HEK293T (cell line): Measurements from ENCODE around the gene LMTK2.

Experiments used
- CTCF ChIA-PET: fragments of 350-600 bp; formaldehyde crosslinking; extraction: SDS; loops from one replicate; lab custom pipeline; 2021; ENCODE audit warnings: antibody characterized with exemption, inconsistent platforms; lab: Yijun Ruan, JAX
- POLR2A ChIA-PET: fragments of 350-600 bp; formaldehyde crosslinking; extraction: SDS; loops from one replicate; lab custom pipeline; 2020; ENCODE audit warnings: antibody characterized with exemption, inconsistent platforms; lab: Yijun Ruan, JAX
- DNase-seq: peaks from one replicate; pipeline ENCODE4 v3.0.0; 2012; ENCODE audit warnings: mixed read lengths; ENCODE audit errors: extremely low spot score
- ARNT ChIP-seq: fragments of 450-650 bp; IDR thresholded peaks from 2 replicates; pipeline ENCODE4 v1.6.1; 2017; ENCODE audit warnings: mild to moderate bottlenecking
- BHLHE40 ChIP-seq: fragments of 450-650 bp; IDR thresholded peaks from 2 replicates; pipeline ENCODE4 v1.6.1; 2016; ENCODE audit warnings: mild to moderate bottlenecking, moderate library complexity, borderline replicate concordance
- CTBP1 ChIP-seq: fragments of 450-650 bp; IDR thresholded peaks from 2 replicates; pipeline ENCODE4 v1.6.1; 2016; ENCODE audit warnings: borderline replicate concordance
- ELF4 ChIP-seq: fragments of 450-650 bp; IDR thresholded peaks from 2 replicates; pipeline ENCODE4 v1.6.1; 2017; ENCODE audit warnings: antibody characterized with exemption
- FOXA1 ChIP-seq: fragments of 450-650 bp; IDR thresholded peaks from 2 replicates; pipeline ENCODE4 v1.6.1; 2016; ENCODE audit warnings: mild to moderate bottlenecking
- FOXK2 ChIP-seq: fragments of 450-650 bp; IDR thresholded peaks from 2 replicates; pipeline ENCODE4 v1.6.1; 2016; ENCODE audit warnings: mild to moderate bottlenecking
- FOXM1 ChIP-seq: fragments of 450-650 bp; IDR thresholded peaks from 2 replicates; pipeline ENCODE4 v1.6.1; 2017; ENCODE audit warnings: mild to moderate bottlenecking, borderline replicate concordance
- HDGF ChIP-seq: fragments of 450-650 bp; IDR thresholded peaks from 2 replicates; pipeline ENCODE4 v1.6.1; 2017; ENCODE audit warnings: antibody characterized with exemption, borderline replicate concordance
- LEF1 ChIP-seq: fragments of 450-650 bp; IDR thresholded peaks from 2 replicates; pipeline ENCODE4 v1.6.1; 2017; ENCODE audit warnings: mild to moderate bottlenecking, borderline replicate concordance
- NFRKB ChIP-seq: fragments of 450-650 bp; IDR thresholded peaks from 2 replicates; pipeline ENCODE4 v1.6.1; 2016; ENCODE audit warnings: mild to moderate bottlenecking, moderate library complexity
- SP1 ChIP-seq: fragments of 450-650 bp; IDR thresholded peaks from 2 replicates; pipeline ENCODE4 v1.6.1; 2017
- SUZ12 ChIP-seq: fragments of 450-650 bp; IDR thresholded peaks from 2 replicates; pipeline ENCODE4 v1.6.1; 2016; ENCODE audit warnings: mild to moderate bottlenecking
- TARDBP ChIP-seq: fragments of 450-650 bp; IDR thresholded peaks from 2 replicates; pipeline ENCODE4 v1.6.1; 2016
- ZNF384 ChIP-seq: fragments of 450-650 bp; IDR thresholded peaks from 2 replicates; pipeline ENCODE4 v1.6.1; 2016
- TF ChIP-seq, protein P1 (sequence below): fragments of 450-650 bp; IDR thresholded peaks from 2 replicates; pipeline ENCODE4 v1.6.1; 2016

LMTK2 gene

DNA sequence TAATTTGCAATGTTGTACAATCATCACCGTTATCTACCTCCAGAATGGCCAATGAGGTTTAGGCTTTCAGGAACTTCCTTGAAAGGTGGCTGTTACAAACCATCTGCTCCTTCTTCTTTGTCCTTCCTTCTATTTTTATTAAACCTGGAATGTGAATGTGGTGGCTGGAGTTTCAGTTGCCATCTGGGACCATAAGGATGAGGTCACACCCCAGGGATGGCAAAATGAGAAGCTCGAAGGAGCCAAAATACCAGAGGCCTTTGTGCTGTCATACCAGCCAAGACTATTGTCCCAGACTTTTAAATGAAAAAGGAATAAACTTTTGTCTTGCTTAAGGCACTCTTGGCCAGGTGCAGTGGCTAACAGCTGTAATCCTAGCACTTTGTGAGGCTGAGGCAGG is 30.9 kb upstream of the LMTK2 start:
- POLR2A ChIA-PET: no interaction called here
- CTCF ChIA-PET: no interaction called here
- TF ChIP-seq TARDBP (no peak), ARNT (no peak), LEF1 (no peak), HDGF (no peak), NFRKB (no peak)
- TF ChIP-seq, protein P1, sequence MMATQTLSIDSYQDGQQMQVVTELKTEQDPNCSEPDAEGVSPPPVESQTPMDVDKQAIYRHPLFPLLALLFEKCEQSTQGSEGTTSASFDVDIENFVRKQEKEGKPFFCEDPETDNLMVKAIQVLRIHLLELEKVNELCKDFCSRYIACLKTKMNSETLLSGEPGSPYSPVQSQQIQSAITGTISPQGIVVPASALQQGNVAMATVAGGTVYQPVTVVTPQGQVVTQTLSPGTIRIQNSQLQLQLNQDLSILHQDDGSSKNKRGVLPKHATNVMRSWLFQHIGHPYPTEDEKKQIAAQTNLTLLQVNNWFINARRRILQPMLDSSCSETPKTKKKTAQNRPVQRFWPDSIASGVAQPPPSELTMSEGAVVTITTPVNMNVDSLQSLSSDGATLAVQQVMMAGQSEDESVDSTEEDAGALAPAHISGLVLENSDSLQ: no peak
- no peak for DNase-seq

DNA sequence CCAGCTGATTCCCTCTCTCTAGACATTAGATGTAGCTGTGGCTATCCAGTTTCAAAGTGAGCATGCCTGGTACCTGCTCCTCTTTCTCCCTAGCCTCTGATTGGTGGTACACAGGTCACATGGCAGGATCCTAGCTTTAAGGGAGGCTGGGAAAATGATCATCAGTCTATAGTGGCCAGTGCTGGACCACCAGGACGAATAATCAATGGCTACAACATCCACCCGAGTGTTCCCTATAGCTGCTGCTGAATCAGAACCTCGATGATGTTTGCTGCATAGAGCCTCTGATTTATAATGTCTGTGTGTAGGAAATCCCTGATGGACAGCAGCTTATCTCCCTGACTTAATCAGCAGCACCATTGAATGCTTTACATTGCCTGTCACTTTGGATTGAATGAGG is 28.9 kb upstream of the LMTK2 start:
- TF ChIP-seq SUZ12 (no peak), ARNT (no peak), LEF1 (no peak), BHLHE40 (no peak), ZNF384 (no peak), FOXK2 (no peak), TARDBP (no peak), ELF4 (no peak)
- ChIA-PET POLR2A (no interaction called here), CTCF (no interaction called here)
- DNase-seq: no peak

DNA sequence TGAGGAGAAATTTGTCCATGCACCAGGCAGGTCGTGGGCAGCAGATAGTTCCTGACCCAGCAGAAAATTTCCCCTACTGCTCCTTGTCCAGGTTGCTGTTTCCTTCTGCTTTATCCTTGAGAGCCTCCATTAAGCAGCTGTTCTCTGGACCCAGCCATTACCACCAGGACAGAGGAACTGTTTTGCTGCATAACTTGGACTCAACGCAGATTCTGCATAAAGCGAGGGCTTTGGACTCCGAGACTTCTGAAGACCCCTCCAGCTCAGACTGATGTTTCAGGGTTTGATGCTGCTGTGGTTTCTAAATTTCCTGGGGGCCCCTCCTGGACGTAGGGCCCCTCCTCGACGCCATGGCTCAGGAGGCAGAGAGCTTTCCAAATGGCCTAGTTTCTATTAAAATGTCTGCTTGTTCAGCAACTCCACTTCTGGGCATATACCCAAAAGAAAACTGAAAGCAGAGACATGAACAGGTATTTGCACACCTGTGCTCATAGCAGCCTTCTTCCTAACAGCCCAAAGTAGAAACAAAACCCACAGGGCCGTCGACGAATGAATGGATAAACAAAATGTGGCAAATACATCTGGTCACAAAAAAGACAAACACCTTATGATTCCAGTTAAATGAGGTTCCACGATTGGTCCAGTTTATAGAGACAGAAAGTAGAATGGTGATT is 28.3 kb upstream of the LMTK2 start:
- no peak for DNase-seq

DNA sequence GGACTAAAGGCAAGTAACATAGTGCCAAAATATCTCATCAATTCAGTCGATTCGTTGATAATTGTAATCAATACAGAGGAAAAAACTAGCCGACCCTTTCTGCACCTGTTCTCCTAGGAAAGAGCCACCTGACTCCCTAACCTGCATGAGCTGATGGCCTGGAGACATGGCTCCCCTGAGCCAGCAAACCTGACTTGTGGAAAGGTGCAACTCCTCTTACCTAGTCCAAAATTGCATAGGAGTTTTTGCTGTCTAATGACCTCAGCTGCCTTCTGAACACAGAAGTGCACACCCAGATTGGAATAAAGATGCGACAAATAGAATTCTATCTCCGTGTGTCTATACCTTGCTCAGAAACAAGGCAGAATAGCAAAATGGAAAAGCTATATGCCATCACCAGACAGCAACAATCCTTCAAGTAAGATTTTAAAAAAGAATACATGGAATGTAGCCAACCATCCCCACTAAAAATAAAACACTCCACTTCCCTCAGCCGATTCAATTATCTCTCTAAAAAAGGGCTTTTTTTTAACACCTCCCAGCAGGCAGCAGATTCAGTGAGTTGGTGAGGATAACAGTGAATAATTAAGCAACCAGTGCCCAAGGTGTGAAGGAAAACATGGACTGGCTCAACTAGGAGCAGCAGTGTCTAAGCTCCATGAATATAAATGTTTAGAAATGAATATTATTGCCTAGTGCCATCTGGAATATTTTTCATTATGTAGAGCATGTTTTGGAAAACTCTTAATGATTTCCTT is 26.6 kb upstream of the LMTK2 start:
- TF ChIP-seq, protein P1: no peak
- TF ChIP-seq FOXA1: no peak
- TF ChIP-seq CTBP1: no peak
- TF ChIP-seq SUZ12: no peak
- DNase-seq: no peak
- ChIA-PET POLR2A (no interaction called here), CTCF (no interaction called here)

More for the DNA sequence above, 28.3 kb upstream of the LMTK2 start:
- no peak for TF ChIP-seq ARNT
- TF ChIP-seq FOXM1: no peak
- TF ChIP-seq FOXA1: no peak
- TF ChIP-seq SP1: no peak
- TF ChIP-seq HDGF: no peak
- TF ChIP-seq CTBP1: no peak
- TF ChIP-seq TARDBP: no peak
- no peak for TF ChIP-seq ZNF384
- no peak for TF ChIP-seq ELF4
- TF ChIP-seq NFRKB: no peak
- TF ChIP-seq LEF1: no peak
- TF ChIP-seq, protein P1: no peak
- no peak for TF ChIP-seq SUZ12
- ChIA-PET CTCF (no interaction called here), POLR2A (no interaction called here)

DNA sequence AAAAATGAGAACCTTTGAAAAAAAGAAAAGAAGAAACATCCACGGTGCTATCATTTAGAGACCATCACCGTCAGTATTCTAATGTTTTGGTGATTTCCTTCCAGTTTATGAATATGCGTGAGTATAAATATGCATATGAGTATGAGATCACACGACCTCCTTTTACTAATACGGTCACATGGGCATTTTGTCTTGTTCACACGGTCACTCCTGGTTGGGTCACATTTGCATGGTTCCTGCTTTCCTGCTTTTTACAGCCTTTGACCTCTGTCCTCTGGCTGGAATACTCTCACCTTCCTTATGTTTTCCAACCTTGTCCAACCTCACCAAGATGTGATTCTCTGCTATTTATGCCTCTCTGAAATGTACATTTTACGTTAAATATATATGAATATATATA is 25.3 kb upstream of the LMTK2 start:
- CTCF ChIA-PET: no interaction called here
- TF ChIP-seq ELF4 (no peak), CTBP1 (no peak), FOXK2 (no peak), BHLHE40 (no peak), FOXM1 (no peak), SUZ12 (no peak)
- TF ChIP-seq, protein P1: no peak
- DNase-seq: no peak
- POLR2A ChIA-PET: no interaction called here

DNA sequence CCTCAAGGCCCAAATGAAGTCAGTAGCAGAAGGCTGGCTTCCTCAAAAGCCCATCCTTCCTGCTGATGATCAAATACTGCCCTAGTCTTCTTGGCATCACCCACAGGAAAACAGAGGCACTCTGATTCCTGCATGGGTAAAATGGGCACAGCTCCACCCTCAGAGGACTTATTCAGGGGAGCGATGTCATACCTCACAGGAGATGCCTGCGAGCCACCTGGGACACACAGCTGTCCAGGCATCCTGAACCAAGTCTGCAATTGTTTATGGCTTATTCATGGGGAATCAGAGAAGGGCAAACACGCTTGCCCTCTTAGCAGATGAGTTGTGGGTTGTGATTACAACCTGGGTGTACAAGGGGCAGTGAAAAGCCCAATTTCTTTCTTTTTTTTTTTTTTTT is 22.0 kb upstream of the LMTK2 start:
- no peak for DNase-seq
- ChIA-PET CTCF (no interaction called here), POLR2A (no interaction called here)
- TF ChIP-seq FOXA1 (no peak), ELF4 (no peak)

DNA sequence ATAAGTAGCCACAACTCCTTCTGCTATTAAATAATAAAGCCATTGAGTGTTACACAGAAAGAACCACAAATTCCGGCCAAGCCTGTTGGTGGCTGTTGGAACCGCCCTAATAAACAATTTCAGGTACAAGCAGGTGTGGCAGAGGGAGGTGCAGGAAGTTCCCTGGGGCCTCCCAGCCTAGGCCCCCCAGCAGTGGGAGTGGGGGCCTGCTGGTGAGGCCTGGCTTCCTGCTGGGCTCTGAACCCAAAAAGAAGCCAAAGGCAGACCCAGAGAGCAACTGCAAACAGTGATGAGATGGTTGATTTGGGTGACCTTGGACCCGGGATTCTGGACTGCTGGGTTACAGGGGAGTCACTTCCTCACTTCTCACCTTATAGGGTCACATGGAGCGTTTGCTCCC is 21.0 kb upstream of the LMTK2 start:
- ChIA-PET POLR2A (no interaction called here), CTCF (no interaction called here)
- TF ChIP-seq BHLHE40: no peak
- no peak for TF ChIP-seq CTBP1
- TF ChIP-seq HDGF: no peak
- no peak for TF ChIP-seq FOXM1
- TF ChIP-seq, protein P1: no peak
- TF ChIP-seq FOXA1: no peak
- no peak for DNase-seq
